GM23338 (cell line): ENCODE results near the gene LIFR. TPM values are rescaled to one million over a fixed set of nuclear protein-coding genes. Genes with fewer than 3 reads are reported as not detected.

Experiments used
- ATAC-seq: fragments of 200-7000 bp; cut with Tn5 transposase; 3 replicates; pipeline ENCODE4 v1.9.1; 2020
- DNase-seq: peaks from one replicate; pipeline ENCODE4 v3.0.0-alpha.2; 2015; ENCODE audit warnings: low spot score
- H2AFZ ChIP-seq: fragments of 200-600 bp; sonication (generic); 2 replicates; pipeline ENCODE4 v1.8.0; 2016; ENCODE audit warnings: antibody characterized with exemption, mild to moderate bottlenecking, moderate library complexity
- H3F3A ChIP-seq: fragments of 200-600 bp; sonication (generic); replicated peaks from 2 replicates; pipeline ENCODE4 v1.8.0; 2017; ENCODE audit warnings: antibody characterized with exemption, mixed run types, low read depth
- H3K27ac ChIP-seq: fragments of 200-600 bp; sonication (generic); 2 replicates; pipeline ENCODE4 v1.6.1; 2016; ENCODE audit warnings: low read depth
- H3K27me3 ChIP-seq: fragments of 200-600 bp; sonication (generic); 2 replicates; pipeline ENCODE4 v1.8.0; 2016; ENCODE audit warnings: mild to moderate bottlenecking, mixed run types, moderate library complexity; ENCODE audit not compliant: insufficient read depth
- H3K36me3 ChIP-seq: fragments of 200-600 bp; sonication (generic); 2 replicates; pipeline ENCODE4 v1.8.0; 2016; ENCODE audit warnings: mild to moderate bottlenecking; ENCODE audit not compliant: insufficient read depth
- H3K4me1 ChIP-seq: fragments of 200-600 bp; sonication (generic); 2 replicates; pipeline ENCODE4 v1.8.0; 2016; ENCODE audit warnings: mild to moderate bottlenecking, moderate library complexity; ENCODE audit not compliant: insufficient read depth
- H3K4me2 ChIP-seq: fragments of 200-600 bp; sonication (generic); 2 replicates; pipeline ENCODE4 v1.7.1; 2017; ENCODE audit warnings: mixed run types
- H3K4me3 ChIP-seq: fragments of 200-600 bp; sonication (generic); 2 replicates; pipeline ENCODE4 v1.6.1; 2016; ENCODE audit warnings: mixed run types
- H3K79me2 ChIP-seq: fragments of 200-600 bp; sonication (generic); replicated peaks from 2 replicates; pipeline ENCODE4 v1.8.0; 2017; ENCODE audit warnings: mild to moderate bottlenecking; ENCODE audit not compliant: insufficient read depth
- H3K9me2 ChIP-seq: fragments of 200-600 bp; sonication (generic); 2 replicates; pipeline ENCODE4 v1.8.0; 2017; ENCODE audit not compliant: insufficient read depth
- H4K20me1 ChIP-seq: fragments of 200-600 bp; sonication (generic); replicated peaks from 2 replicates; pipeline ENCODE4 v1.8.0; 2017; ENCODE audit warnings: mild to moderate bottlenecking; ENCODE audit not compliant: insufficient read depth
- H3K27ac Mint-ChIP-seq: 2 replicates; pipeline ENCODE4 v1.8.0; 2020; ENCODE audit warnings: inconsistent platforms, mild to moderate bottlenecking, moderate library complexity, mixed read lengths
- H3K27me3 Mint-ChIP-seq: 3 replicates; pipeline ENCODE4 v1.8.0; 2022; ENCODE audit warnings: low read depth, mild to moderate bottlenecking, moderate library complexity, mixed read lengths, inconsistent platforms; ENCODE audit not compliant: insufficient read depth, poor library complexity
- H3K36me3 Mint-ChIP-seq: 3 replicates; pipeline ENCODE4 v1.8.0; 2021; ENCODE audit warnings: low read depth, mild to moderate bottlenecking, inconsistent platforms, moderate library complexity, mixed read lengths
- H3K4me1 Mint-ChIP-seq: 3 replicates; pipeline ENCODE4 v1.8.0; 2020; ENCODE audit warnings: mild to moderate bottlenecking, inconsistent platforms, mixed read lengths
- H3K4me3 Mint-ChIP-seq: 3 replicates; pipeline ENCODE4 v1.8.0; 2021; ENCODE audit warnings: moderate library complexity, mild to moderate bottlenecking, inconsistent platforms, mixed read lengths
- H3K9me3 Mint-ChIP-seq: 3 replicates; pipeline ENCODE4 v1.8.0; 2020; ENCODE audit warnings: moderate library complexity, mild to moderate bottlenecking, inconsistent platforms, mixed read lengths
- EZH2 ChIP-seq: fragments of 200-600 bp; sonication (generic); IDR thresholded peaks from one replicate; pipeline ENCODE4 v1.8.0; 2017; ENCODE audit warnings: antibody characterized with exemption, mild to moderate bottlenecking, low read depth; ENCODE audit not compliant: unreplicated experiment
- POLR2AphosphoS5 ChIP-seq: IDR thresholded peaks from 2 replicates; pipeline ENCODE4 v1.6.1; 2016; ENCODE audit warnings: antibody characterized with exemption, low read depth
- ZNF114 ChIP-seq: fragments of 250-450 bp; sonication (Bioruptor Pico); IDR thresholded peaks from 2 replicates; pipeline ENCODE4 v1.5.0; 2020; ENCODE audit warnings: mild to moderate bottlenecking, moderate library complexity
- polyA plus RNA-seq: library from polyadenylated mRNA; unstranded; fragments of >200 nt; fragmentation: Nextera tagmentation; extraction: Ambion mirVana; gene quantifications from 2 replicates; pipeline ENCODE4 v1.2.1, GENCODE V29; 2016
- total RNA-seq: library from RNA; depleted of rRNA; stranded (reverse); fragments of >200 nt; shearing (Covaris generic); gene quantifications from 2 replicates; pipeline ENCODE4 v1.2.3, GENCODE V29; 2014
- TF ChIP-seq, protein P1 (sequence below): fragments of 250-450 bp; sonication (Bioruptor Pico); IDR thresholded peaks from 2 replicates; pipeline ENCODE4 v1.5.0; 2020; ENCODE audit warnings: mild to moderate bottlenecking, moderate library complexity
- TF ChIP-seq, protein P2 (sequence below): IDR thresholded peaks from one replicate; pipeline ENCODE4 v1.6.1; 2018; ENCODE audit warnings: antibody characterized with exemption; ENCODE audit not compliant: unreplicated experiment
- TF ChIP-seq, protein P3 (sequence below): IDR thresholded peaks from 2 replicates; pipeline ENCODE4 v1.6.1; 2016; ENCODE audit warnings: antibody characterized with exemption

The LIFR gene
- total and polyA plus RNA-seq, 2 experiments from 2014 or later, result 11.0 to 25.2 TPM

DNA sequence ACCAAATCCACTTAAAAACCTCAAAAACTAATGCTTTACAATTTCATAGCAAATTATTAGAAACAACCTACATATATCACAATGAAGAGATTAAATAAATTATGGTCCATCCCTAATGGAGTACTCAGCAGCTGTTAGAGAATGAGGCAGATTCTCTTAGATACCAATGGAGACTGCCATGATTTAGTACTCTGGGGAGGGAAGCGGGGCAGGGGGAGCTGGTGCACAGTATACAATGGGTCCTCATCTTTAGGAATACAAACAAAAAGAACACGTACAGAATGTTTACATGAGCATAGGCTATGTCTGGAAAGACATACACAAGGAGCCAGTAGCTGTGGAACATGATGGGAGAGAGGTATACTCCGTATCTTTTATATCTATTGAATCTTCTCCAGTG, 2.0 kb downstream of the LIFR start:
- Histone ChIP-seq H3K4me3 (peak overlapping the region; percentile 85; the same call in 1 of the 2 replicates), H2AFZ (no peak overlapping the region), H3K36me3 (no peaks in the 10 kb centered on the region), H3K79me2 (peaks cover 57% of the 10 kb centered on the region), H3K27ac (no peak overlapping the region), H3K27me3 (no peaks in the 10 kb centered on the region), H3F3A (no peaks in the 10 kb centered on the region), H3K9me2 (no peaks in the 10 kb centered on the region), H4K20me1 (peaks cover 6% of the 10 kb centered on the region; the same call in 1 of the 2 replicates), H3K4me2 (peak overlapping the region; percentile 90), H3K4me1 (peaks cover 25% of the 10 kb centered on the region)
- peaks cover 32% of the 10 kb centered on the region for H3K4me1 Mint-ChIP-seq
- no peak for DNase-seq
- peaks cover 6% of the 10 kb centered on the region for H3K27me3 Mint-ChIP-seq
- peaks cover 3% of the 10 kb centered on the region; the same call in 1 of the 3 replicates for H3K36me3 Mint-ChIP-seq
- no peaks in the 10 kb centered on the region; the same call in 2 of the 3 replicates for H3K9me3 Mint-ChIP-seq
- ATAC-seq, result no peak
- no peak overlapping the region for H3K4me3 Mint-ChIP-seq
- H3K27ac Mint-ChIP-seq, result no peak overlapping the region
- no peak for TF ChIP-seq POLR2AphosphoS5
- TF ChIP-seq, protein P1, sequence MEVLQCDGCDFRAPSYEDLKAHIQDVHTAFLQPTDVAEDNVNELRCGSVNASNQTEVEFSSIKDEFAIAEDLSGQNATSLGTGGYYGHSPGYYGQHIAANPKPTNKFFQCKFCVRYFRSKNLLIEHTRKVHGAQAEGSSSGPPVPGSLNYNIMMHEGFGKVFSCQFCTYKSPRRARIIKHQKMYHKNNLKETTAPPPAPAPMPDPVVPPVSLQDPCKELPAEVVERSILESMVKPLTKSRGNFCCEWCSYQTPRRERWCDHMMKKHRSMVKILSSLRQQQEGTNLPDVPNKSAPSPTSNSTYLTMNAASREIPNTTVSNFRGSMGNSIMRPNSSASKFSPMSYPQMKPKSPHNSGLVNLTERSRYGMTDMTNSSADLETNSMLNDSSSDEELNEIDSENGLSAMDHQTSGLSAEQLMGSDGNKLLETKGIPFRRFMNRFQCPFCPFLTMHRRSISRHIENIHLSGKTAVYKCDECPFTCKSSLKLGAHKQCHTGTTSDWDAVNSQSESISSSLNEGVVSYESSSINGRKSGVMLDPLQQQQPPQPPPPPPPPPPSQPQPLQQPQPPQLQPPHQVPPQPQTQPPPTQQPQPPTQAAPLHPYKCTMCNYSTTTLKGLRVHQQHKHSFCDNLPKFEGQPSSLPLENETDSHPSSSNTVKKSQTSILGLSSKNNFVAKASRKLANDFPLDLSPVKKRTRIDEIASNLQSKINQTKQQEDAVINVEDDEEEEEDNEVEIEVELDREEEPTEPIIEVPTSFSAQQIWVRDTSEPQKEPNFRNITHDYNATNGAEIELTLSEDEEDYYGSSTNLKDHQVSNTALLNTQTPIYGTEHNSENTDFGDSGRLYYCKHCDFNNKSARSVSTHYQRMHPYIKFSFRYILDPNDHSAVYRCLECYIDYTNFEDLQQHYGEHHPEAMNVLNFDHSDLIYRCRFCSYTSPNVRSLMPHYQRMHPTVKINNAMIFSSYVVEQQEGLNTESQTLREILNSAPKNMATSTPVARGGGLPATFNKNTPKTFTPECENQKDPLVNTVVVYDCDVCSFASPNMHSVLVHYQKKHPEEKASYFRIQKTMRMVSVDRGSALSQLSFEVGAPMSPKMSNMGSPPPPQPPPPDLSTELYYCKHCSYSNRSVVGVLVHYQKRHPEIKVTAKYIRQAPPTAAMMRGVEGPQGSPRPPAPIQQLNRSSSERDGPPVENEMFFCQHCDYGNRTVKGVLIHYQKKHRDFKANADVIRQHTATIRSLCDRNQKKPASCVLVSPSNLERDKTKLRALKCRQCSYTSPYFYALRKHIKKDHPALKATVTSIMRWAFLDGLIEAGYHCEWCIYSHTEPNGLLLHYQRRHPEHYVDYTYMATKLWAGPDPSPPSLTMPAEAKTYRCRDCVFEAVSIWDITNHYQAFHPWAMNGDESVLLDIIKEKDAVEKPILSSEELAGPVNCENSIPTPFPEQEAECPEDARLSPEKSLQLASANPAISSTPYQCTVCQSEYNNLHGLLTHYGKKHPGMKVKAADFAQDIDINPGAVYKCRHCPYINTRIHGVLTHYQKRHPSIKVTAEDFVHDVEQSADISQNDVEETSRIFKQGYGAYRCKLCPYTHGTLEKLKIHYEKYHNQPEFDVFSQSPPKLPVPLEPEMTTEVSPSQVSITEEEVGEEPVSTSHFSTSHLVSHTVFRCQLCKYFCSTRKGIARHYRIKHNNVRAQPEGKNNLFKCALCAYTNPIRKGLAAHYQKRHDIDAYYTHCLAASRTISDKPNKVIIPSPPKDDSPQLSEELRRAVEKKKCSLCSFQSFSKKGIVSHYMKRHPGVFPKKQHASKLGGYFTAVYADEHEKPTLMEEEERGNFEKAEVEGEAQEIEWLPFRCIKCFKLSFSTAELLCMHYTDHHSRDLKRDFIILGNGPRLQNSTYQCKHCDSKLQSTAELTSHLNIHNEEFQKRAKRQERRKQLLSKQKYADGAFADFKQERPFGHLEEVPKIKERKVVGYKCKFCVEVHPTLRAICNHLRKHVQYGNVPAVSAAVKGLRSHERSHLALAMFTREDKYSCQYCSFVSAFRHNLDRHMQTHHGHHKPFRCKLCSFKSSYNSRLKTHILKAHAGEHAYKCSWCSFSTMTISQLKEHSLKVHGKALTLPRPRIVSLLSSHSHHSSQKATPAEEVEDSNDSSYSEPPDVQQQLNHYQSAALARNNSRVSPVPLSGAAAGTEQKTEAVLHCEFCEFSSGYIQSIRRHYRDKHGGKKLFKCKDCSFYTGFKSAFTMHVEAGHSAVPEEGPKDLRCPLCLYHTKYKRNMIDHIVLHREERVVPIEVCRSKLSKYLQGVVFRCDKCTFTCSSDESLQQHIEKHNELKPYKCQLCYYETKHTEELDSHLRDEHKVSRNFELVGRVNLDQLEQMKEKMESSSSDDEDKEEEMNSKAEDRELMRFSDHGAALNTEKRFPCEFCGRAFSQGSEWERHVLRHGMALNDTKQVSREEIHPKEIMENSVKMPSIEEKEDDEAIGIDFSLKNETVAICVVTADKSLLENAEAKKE (CRISPR knock-in tag), result no peak
- no peak for TF ChIP-seq ZNF114 (CRISPR knock-in tag)
- TF ChIP-seq, protein P2, sequence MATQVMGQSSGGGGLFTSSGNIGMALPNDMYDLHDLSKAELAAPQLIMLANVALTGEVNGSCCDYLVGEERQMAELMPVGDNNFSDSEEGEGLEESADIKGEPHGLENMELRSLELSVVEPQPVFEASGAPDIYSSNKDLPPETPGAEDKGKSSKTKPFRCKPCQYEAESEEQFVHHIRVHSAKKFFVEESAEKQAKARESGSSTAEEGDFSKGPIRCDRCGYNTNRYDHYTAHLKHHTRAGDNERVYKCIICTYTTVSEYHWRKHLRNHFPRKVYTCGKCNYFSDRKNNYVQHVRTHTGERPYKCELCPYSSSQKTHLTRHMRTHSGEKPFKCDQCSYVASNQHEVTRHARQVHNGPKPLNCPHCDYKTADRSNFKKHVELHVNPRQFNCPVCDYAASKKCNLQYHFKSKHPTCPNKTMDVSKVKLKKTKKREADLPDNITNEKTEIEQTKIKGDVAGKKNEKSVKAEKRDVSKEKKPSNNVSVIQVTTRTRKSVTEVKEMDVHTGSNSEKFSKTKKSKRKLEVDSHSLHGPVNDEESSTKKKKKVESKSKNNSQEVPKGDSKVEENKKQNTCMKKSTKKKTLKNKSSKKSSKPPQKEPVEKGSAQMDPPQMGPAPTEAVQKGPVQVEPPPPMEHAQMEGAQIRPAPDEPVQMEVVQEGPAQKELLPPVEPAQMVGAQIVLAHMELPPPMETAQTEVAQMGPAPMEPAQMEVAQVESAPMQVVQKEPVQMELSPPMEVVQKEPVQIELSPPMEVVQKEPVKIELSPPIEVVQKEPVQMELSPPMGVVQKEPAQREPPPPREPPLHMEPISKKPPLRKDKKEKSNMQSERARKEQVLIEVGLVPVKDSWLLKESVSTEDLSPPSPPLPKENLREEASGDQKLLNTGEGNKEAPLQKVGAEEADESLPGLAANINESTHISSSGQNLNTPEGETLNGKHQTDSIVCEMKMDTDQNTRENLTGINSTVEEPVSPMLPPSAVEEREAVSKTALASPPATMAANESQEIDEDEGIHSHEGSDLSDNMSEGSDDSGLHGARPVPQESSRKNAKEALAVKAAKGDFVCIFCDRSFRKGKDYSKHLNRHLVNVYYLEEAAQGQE, result no peak
- no peak for TF ChIP-seq EZH2
- TF ChIP-seq, protein P3, sequence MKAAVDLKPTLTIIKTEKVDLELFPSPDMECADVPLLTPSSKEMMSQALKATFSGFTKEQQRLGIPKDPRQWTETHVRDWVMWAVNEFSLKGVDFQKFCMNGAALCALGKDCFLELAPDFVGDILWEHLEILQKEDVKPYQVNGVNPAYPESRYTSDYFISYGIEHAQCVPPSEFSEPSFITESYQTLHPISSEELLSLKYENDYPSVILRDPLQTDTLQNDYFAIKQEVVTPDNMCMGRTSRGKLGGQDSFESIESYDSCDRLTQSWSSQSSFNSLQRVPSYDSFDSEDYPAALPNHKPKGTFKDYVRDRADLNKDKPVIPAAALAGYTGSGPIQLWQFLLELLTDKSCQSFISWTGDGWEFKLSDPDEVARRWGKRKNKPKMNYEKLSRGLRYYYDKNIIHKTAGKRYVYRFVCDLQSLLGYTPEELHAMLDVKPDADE, result no peak
